Activated T-cell treated with anti-CD3 and anti-CD28 coated beads for 4 hours (primary cell): ENCODE results near the gene XPC.
A peak's percentile ranks its signal among the peaks of the same experiment; 100 is the strongest.

Experiments
- DNase-seq: peaks from one replicate; pipeline ENCODE4 v3.0.0-alpha.2; 2020

XPC gene

GRCh38 chr3:14146381-14147065 is 31.9 kb downstream of the XPC start:
- DNase-seq = no peak

GRCh38 chr3:14145670-14146380 is 32.6 kb downstream of the XPC start:
- DNase-seq = no peak

- no peak for DNase-seq
Observed at GRCh38 chr3:14145236-14145635, 33.2 kb downstream of the XPC start.

- DNase-seq = peak; percentile 47
Observed at GRCh38 chr3:14144423-14145075, 33.9 kb downstream of the XPC start.

- DNase-seq = no peak
Observed at GRCh38 chr3:14143271-14144225, 34.9 kb downstream of the XPC start.

- DNase-seq = peak; percentile 24
Observed at GRCh38 chr3:14142567-14143270, 35.7 kb downstream of the XPC start.

- DNase-seq = no peak
Observed at GRCh38 chr3:14141602-14142341, 36.6 kb downstream of the XPC start.

GRCh38 chr3:14141144-14141543 is 37.3 kb downstream of the XPC start:
- no peak for DNase-seq

GRCh38 chr3:14140668-14141067 is 37.7 kb downstream of the XPC start:
- no peak for DNase-seq

- no peak for DNase-seq
Observed at GRCh38 chr3:14139771-14140170, 38.6 kb downstream of the XPC start.

GRCh38 chr3:14138878-14139655 is 39.3 kb downstream of the XPC start:
- DNase-seq = no peak

GRCh38 chr3:14138109-14138877 is 40.1 kb downstream of the XPC start:
- DNase-seq = no peak

GRCh38 chr3:14137445-14137844 is 41.0 kb downstream of the XPC start:
- no peak for DNase-seq

- no peak for DNase-seq
Observed at GRCh38 chr3:14137004-14137403, 41.4 kb downstream of the XPC start.

- no peak for DNase-seq
Observed at GRCh38 chr3:14135581-14135980, 42.8 kb downstream of the XPC start.

GRCh38 chr3:14134291-14134690 is 44.1 kb downstream of the XPC start:
- DNase-seq = no peak

GRCh38 chr3:14133876-14134275 is 44.5 kb downstream of the XPC start:
- DNase-seq = no peak

- no peak for DNase-seq
Observed at GRCh38 chr3:14133188-14133800, 45.1 kb downstream of the XPC start.

GRCh38 chr3:14132689-14133088 is 45.7 kb downstream of the XPC start:
- no peak for DNase-seq
